HepG2 (cell line): Measurements from ENCODE around the gene SMARCA5. TPM values are rescaled to one million over a fixed set of nuclear protein-coding genes. Genes with fewer than 3 reads are reported as not detected.

Experiments used
- BATF2 ChIP-seq: sonication (generic); formaldehyde crosslinking; IDR thresholded peaks from 2 replicates; pipeline ENCODE4 v1.8.0; 2022; ENCODE audit warnings: mild to moderate bottlenecking, missing genetic modification reagents, moderate library complexity
- FOXA1 ChIP-seq, 2 experiments: fragments of 450-650 bp in 1 of 2; sonication (generic) in 1 of 2; formaldehyde crosslinking in 1 of 2; IDR thresholded peaks; 2 replicates each; pipeline versions ENCODE4 v1.4.0 to v1.6.1; 2016 to 2020; ENCODE audit warnings: missing genetic modification reagents in 1 of 2
- HIVEP1 ChIP-seq: sonication (generic); formaldehyde crosslinking; IDR thresholded peaks from 2 replicates; pipeline ENCODE4 v1.4.0; 2020; ENCODE audit warnings: mild to moderate bottlenecking, missing genetic modification reagents
- KLF9 ChIP-seq: IDR thresholded peaks from 2 replicates; pipeline ENCODE4 v1.6.1; 2016; ENCODE audit warnings: low read depth
- MXD1 ChIP-seq: sonication (generic); formaldehyde crosslinking; IDR thresholded peaks from 2 replicates; pipeline ENCODE4 v1.4.0; 2020; ENCODE audit warnings: mild to moderate bottlenecking, missing genetic modification reagents
- POLR2AphosphoS5 ChIP-seq: IDR thresholded peaks from 2 replicates; pipeline ENCODE4 v1.6.1; 2012; ENCODE audit warnings: low read depth, low read length
- RBAK ChIP-seq: sonication (generic); formaldehyde crosslinking; IDR thresholded peaks from 2 replicates; pipeline ENCODE4 v1.5.1; 2020; ENCODE audit warnings: mild to moderate bottlenecking, missing genetic modification reagents
- RXRB ChIP-seq: IDR thresholded peaks from 2 replicates; pipeline ENCODE4 v1.6.1; 2016; ENCODE audit warnings: borderline replicate concordance, missing genetic modification reagents, missing compliant biosample characterization
- SUZ12 ChIP-seq: fragments of 150-350 bp; IDR thresholded peaks from 2 replicates; pipeline ENCODE4 v1.6.1; 2014; ENCODE audit warnings: low read depth, low read length
- THAP9 ChIP-seq: sonication (generic); formaldehyde crosslinking; IDR thresholded peaks from 2 replicates; pipeline ENCODE4; 2020; ENCODE audit warnings: missing genetic modification reagents, mild to moderate bottlenecking, borderline replicate concordance
- U2AF2 ChIP-seq: fragments of 200-400 bp; formaldehyde crosslinking; IDR thresholded peaks from 2 replicates; pipeline ENCODE4 v1.6.1; 2017; ENCODE audit warnings: low read depth, mild to moderate bottlenecking, low read length
- ZBTB7B ChIP-seq: sonication (generic); formaldehyde crosslinking; IDR thresholded peaks from 2 replicates; pipeline ENCODE4 v1.4.0; 2020; ENCODE audit warnings: missing genetic modification reagents
- ZNF564 ChIP-seq: sonication (generic); formaldehyde crosslinking; IDR thresholded peaks from 2 replicates; pipeline ENCODE4 v1.8.1; 2023; ENCODE audit warnings: mild to moderate bottlenecking, missing genetic modification reagents
- ZNF674 ChIP-seq: sonication (generic); formaldehyde crosslinking; IDR thresholded peaks from 2 replicates; pipeline ENCODE4 v1.5.0; 2020; ENCODE audit warnings: low read depth, mild to moderate bottlenecking, missing genetic modification reagents
- ZNF704 ChIP-seq: sonication (generic); formaldehyde crosslinking; IDR thresholded peaks from 2 replicates; pipeline ENCODE4 v1.8.1; 2023; ENCODE audit warnings: mild to moderate bottlenecking, inconsistent platforms, moderate library complexity, missing genetic modification reagents, borderline replicate concordance
- ZSCAN9 ChIP-seq: IDR thresholded peaks from 2 replicates; pipeline ENCODE4 v1.6.1; 2016; ENCODE audit warnings: borderline replicate concordance
- polyA plus RNA-seq, 8 experiments: library from polyadenylated mRNA; depleted of rRNA in 3 of 8; stranded (reverse) in 7 of 8; unstranded in 1 of 8; fragments of >200 nt; fragmentation: Illumina TruSeq in 4 of 8; extraction: Trizol in 4 of 8; gene quantifications; 2 replicates each; pipeline versions ENCODE4 v1.2.1 to v1.2.3, GENCODE V29; 2011 to 2016; ENCODE audit warnings: low read depth in 4 of 8, missing spikeins in 1 of 8, mixed read lengths in 1 of 8; ENCODE audit not compliant: insufficient read depth in 1 of 8
- total RNA-seq, 5 experiments: library from RNA; depleted of rRNA; stranded (reverse); fragments of >200 nt; fragmentation: Illumina TruSeq; extraction: Trizol; gene quantifications; 2 replicates each; pipeline ENCODE4 v1.2.3, GENCODE V29; 2016; ENCODE audit warnings: low read depth in 1 of 5
- TF ChIP-seq, protein P1 (sequence below): sonication (generic); formaldehyde crosslinking; IDR thresholded peaks from 2 replicates; pipeline ENCODE4 v1.5.0; 2020; ENCODE audit warnings: mild to moderate bottlenecking, missing genetic modification reagents, moderate library complexity
- TF ChIP-seq, protein P2 (sequence below): sonication (generic); formaldehyde crosslinking; IDR thresholded peaks from 2 replicates; pipeline ENCODE4 v1.5.1; 2020; ENCODE audit warnings: missing genetic modification reagents, mild to moderate bottlenecking, borderline replicate concordance

SMARCA5 gene
- total and polyA plus RNA-seq, 2 of the 13 experiments (the other 11 are each of a cell fraction or from before 2014, with no cell fraction given) = 7.0 to 37.5 TPM

DNA sequence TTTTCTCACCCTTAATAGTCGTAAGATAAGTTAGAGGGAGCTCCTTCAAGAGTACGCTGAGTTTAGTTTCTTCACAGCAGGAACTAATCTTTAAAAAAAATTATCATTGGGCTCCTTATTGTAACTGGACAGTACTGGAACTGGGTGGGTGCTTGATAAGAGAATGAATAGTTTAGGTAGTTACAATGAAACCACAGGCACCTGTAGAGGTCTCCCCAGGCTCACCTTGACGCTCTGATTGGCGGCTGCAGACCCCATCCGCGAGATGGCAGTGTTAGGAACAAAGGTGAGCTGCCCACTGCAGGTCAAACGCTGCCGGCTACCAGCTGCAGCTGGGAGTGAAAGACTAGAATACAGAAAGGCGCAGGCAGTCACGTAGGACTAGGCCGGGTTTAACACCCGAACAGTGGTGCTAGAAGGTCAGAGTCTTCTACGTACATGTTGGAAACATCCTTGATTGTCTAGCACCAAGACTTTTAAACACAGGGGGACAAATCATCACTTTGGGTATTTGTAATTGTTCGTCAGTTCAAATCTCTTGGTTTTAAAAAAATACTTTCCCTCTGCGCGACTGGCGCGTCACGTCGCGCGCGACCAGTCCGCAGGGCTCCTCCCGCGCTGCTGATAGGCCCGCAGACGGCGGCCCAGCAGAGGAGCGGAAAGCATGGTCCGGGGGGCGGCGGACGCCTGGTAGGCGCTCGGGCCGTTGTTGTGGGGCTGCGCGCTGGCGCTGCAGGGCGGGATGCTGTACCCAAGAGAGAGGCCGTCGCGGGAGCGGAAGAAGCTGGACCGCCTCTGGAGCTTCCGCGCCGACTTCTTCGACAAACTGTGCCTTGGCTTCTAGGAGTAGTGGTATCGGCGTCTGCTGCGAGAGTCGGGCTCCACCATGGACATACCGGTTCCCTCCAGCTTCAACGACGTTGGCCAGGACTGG lies 45.6 kb downstream of the SMARCA5 start (continued):
- TF ChIP-seq THAP9 (CRISPR knock-in tag) (peak; percentile 36; the same call in 1 of the 2 replicates), FOXA1 (IDR thresholded peaks at IDR 0.05) (no peak), FOXA1 (CRISPR knock-in tag; IDR thresholded peaks at IDR 0.05) (no peak), BATF2 (CRISPR knock-in tag) (no peak), ZBTB7B (CRISPR knock-in tag) (0 out of 2 replicates have a peak, but pooled peaks have one; percentile 57), ZNF564 (CRISPR knock-in tag) (no peak), RBAK (CRISPR knock-in tag) (no peak), KLF9 (no peak), POLR2AphosphoS5 (no peak), MXD1 (CRISPR knock-in tag) (no peak), ZNF674 (CRISPR knock-in tag) (no peak), RXRB (peak; percentile 42; the same call in 1 of the 2 replicates), SUZ12 (no peak), U2AF2 (no peak), ZSCAN9 (CRISPR knock-in tag) (no peak), ZNF704 (0 out of 2 replicates have a peak, but pooled peaks have one; percentile 35), HIVEP1 (CRISPR knock-in tag) (no peak; the same call in 1 of the 2 replicates)
- TF ChIP-seq, protein P1, sequence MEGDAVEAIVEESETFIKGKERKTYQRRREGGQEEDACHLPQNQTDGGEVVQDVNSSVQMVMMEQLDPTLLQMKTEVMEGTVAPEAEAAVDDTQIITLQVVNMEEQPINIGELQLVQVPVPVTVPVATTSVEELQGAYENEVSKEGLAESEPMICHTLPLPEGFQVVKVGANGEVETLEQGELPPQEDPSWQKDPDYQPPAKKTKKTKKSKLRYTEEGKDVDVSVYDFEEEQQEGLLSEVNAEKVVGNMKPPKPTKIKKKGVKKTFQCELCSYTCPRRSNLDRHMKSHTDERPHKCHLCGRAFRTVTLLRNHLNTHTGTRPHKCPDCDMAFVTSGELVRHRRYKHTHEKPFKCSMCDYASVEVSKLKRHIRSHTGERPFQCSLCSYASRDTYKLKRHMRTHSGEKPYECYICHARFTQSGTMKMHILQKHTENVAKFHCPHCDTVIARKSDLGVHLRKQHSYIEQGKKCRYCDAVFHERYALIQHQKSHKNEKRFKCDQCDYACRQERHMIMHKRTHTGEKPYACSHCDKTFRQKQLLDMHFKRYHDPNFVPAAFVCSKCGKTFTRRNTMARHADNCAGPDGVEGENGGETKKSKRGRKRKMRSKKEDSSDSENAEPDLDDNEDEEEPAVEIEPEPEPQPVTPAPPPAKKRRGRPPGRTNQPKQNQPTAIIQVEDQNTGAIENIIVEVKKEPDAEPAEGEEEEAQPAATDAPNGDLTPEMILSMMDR = peak; percentile 93
- TF ChIP-seq, protein P2, sequence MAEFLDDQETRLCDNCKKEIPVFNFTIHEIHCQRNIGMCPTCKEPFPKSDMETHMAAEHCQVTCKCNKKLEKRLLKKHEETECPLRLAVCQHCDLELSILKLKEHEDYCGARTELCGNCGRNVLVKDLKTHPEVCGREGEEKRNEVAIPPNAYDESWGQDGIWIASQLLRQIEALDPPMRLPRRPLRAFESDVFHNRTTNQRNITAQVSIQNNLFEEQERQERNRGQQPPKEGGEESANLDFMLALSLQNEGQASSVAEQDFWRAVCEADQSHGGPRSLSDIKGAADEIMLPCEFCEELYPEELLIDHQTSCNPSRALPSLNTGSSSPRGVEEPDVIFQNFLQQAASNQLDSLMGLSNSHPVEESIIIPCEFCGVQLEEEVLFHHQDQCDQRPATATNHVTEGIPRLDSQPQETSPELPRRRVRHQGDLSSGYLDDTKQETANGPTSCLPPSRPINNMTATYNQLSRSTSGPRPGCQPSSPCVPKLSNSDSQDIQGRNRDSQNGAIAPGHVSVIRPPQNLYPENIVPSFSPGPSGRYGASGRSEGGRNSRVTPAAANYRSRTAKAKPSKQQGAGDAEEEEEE (CRISPR knock-in tag) = no peak
